ENCODE measurements around the gene PMEL. TPM values are rescaled to one million over a fixed set of nuclear protein-coding genes. Genes with fewer than 3 reads are reported as not detected.
"Not testable (repeated sequence)": the region's sequence is repeated elsewhere in the genome, so short reads cannot be mapped to it uniquely, and the experiment has no call there.

The PMEL gene
- total and polyA plus RNA-seq, 8 donors, result 0.99 to 3.8 (median 2.6) TPM

DNA sequence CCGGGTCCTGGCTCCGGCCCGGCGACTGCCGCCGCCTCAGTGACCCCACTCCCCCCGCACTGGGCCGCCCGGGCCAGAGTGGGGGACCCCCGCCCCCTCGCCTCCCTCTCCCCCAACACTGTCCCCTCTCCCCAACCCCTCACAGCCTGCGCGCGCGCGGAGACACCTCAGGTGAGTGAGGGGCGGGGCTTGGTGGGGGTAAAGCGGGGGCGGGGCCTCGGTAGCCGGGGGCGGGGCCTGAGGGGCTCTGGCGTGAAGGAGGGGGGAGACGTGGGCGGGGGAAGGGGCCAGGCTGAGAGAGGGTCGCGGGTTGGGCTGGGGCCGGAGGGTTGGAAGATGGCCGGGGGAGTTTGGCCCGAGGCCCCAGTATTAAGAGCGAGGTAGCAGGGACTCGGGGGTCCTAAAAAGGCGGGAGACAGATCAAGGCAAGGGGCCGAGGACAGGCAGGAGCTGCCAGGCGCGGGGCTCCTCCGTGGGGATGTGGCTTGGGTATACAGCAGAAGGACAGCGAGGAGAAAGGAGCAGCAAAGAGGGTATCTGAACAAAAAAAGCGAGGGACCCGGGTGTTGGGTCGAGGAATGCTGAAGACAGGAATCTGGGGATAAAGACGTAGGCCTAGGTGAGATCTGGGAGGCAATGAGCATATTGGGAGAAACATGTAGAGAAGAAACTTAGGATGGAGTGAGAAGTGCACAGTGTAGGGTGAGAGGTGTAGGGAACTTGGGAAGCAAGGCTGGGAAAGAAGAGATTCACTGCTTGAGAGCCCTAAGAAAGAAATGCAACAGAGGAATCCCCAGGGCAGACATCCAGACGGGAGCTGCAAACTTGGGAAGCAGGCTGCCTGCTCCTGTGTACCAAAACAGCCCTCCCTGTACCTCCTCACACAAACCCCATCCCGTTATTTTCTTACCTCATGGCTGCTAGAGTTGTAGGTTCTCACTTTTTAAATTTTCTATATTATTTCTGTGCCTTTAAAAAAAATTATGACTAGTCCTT lies 42.0 kb upstream of the PMEL start:
- DNase-seq (peak; percentile 54 to 88 (median 62)), ATAC-seq (peak; percentile 92)
- H3K27ac ChIP-seq, result peak overlapping the region; percentile 78 to 83
- peak overlapping the region; percentile 70 to 72 for H3K4me3 ChIP-seq
- intact Hi-C loops (cut with DNase I), result no loop called here
- H3K4me1 ChIP-seq, result peaks cover 0 to 25% of the 10 kb centered on the region in 2 donors
- no peaks in the 10 kb centered on the region for H3K27me3 ChIP-seq
- TF ChIP-seq, protein P1, sequence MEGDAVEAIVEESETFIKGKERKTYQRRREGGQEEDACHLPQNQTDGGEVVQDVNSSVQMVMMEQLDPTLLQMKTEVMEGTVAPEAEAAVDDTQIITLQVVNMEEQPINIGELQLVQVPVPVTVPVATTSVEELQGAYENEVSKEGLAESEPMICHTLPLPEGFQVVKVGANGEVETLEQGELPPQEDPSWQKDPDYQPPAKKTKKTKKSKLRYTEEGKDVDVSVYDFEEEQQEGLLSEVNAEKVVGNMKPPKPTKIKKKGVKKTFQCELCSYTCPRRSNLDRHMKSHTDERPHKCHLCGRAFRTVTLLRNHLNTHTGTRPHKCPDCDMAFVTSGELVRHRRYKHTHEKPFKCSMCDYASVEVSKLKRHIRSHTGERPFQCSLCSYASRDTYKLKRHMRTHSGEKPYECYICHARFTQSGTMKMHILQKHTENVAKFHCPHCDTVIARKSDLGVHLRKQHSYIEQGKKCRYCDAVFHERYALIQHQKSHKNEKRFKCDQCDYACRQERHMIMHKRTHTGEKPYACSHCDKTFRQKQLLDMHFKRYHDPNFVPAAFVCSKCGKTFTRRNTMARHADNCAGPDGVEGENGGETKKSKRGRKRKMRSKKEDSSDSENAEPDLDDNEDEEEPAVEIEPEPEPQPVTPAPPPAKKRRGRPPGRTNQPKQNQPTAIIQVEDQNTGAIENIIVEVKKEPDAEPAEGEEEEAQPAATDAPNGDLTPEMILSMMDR (IDR thresholded peaks at IDR 0.05), result no peak
- H3K36me3 ChIP-seq, result peaks cover 0 to 20% of the 10 kb centered on the region in 2 donors
- H3K9me3 ChIP-seq, result no peaks in the 10 kb centered on the region

DNA sequence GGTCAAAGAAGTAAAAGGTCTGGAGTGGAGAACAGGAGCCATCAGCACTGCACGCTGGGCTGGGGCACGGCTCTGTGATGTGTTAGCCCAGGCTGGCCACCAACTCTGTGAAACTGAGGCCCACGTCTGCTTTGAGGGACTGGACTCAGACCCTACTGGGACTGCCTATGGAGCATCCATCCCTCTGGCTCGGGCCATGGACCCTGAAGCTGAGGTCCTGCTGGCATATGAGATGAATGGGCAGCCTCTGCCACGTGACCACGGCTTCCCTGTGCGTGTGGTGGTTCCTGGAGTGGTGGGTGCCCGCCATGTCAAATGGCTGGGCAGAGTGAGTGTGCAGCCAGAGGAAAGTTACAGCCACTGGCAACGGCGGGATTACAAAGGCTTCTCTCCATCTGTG lies 38.4 kb upstream of the PMEL start:
- no peak overlapping the region for H3K27ac ChIP-seq
- no peak for DNase-seq
- intact Hi-C loops (cut with DNase I), result no loop called here

DNA sequence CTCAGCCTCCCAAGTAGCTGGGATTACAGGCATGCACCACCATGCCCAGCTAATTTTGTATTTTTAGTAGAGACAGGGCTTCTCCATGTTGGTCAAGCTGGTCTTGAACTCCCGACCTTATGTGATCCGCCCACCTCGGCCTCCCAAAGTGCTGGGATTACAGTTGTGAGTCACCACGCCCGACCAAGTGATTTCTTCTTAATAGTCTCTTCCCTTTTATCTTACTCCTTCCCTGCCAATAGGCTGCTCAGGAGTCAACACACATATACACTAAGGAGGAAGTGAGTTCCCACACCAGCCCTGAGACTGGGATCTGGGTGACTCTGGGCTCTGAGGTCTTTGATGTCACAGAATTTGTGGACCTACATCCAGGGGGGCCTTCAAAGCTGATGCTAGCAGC lies 37.5 kb upstream of the PMEL start:
- peaks cover 0 to 29% of the 10 kb centered on the region in 2 donors for H3K4me1 ChIP-seq
- H3K9me3 ChIP-seq; H3K4me3 ChIP-seq; intact Hi-C loops (cut with DNase I); DNase-seq; H3K27ac ChIP-seq; ATAC-seq; H3K27me3 ChIP-seq: not testable (repeated sequence)
- peaks cover 0 to 35% of the 10 kb centered on the region in 2 donors for H3K36me3 ChIP-seq

More for the DNA sequence above, 38.4 kb upstream of the PMEL start:
- Histone ChIP-seq H3K4me1 (peaks cover 0 to 25% of the 10 kb centered on the region in 2 donors), H3K27me3 (no peaks in the 10 kb centered on the region), H3K4me3 (no peak overlapping the region), H3K9me3 (no peaks in the 10 kb centered on the region), H3K36me3 (peaks cover 0 to 35% of the 10 kb centered on the region in 2 donors)
- ATAC-seq, result no peak
- TF ChIP-seq, protein P1 (IDR thresholded peaks at IDR 0.05), result no peak

DNA sequence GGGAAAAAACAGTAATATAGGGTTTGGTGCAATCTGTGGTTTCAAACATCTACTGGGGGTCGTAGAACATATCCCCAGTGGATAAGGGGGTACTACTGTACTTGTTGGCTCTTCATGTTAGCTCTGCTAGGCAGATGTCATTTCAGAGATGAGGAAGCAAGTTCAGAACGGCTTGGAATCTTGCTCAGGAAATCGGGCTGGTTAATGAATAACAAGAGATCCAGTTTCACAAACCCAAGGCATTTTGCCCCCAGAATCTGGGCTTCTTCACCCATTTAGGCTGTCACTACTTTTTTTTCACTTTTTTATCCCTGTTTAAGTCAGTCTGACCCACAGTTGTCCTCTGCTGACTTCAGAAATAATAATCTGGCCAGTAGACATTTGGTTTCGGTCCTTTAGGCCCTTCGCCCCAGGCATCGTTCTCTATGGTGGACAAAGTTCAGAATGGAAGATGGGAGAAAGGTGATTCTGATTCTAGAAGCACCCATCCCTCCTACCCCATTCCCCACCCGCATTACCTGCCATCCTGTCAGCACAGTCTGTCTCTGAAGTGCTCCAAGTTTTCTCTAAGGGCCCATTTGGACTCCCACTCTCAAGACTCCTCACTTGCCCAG lies 35.8 kb upstream of the PMEL start:
- no peaks in the 10 kb centered on the region for H3K27me3 ChIP-seq
- peaks cover 0 to 35% of the 10 kb centered on the region in 2 donors for H3K36me3 ChIP-seq
- peaks cover 0 to 30% of the 10 kb centered on the region in 2 donors for H3K4me1 ChIP-seq
- no peaks in the 10 kb centered on the region for H3K9me3 ChIP-seq
- H3K4me3 ChIP-seq, result no peak overlapping the region
- DNase-seq, result no peak
- no peak for ATAC-seq
- no peak overlapping the region for H3K27ac ChIP-seq
- TF ChIP-seq, protein P1 (IDR thresholded peaks at IDR 0.05), result no peak
- intact Hi-C loops (cut with DNase I), result no loop called here

DNA sequence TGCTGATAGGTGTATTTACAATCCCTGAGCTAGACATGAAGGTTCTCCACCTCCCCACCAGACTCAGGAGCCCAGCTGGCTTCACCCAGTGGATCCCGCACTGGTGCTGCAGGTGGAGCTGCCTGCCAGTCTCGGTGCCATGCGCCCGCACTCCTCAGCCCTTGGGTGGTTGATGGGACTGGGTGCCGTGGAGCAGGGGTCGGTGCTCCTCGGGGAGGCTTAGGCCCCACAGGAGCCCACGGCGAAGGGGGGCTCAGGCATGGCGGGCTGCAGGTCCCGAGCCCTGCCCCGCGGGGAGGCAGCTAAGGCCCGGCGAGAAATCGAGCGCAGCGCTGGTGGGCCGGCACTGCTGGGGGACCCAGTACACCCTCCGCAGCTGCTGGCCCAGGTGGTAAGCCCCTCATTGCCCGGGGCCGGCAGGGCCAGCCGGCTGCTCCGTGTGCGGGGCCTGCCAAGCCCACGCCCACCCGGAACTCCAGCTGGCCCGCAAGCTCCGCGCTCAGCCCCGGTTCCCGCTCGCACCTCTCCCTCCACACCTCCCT lies 34.2 kb upstream of the PMEL start:
- DNase-seq; H3K9me3 ChIP-seq; intact Hi-C loops (cut with DNase I): not testable (repeated sequence)

DNA sequence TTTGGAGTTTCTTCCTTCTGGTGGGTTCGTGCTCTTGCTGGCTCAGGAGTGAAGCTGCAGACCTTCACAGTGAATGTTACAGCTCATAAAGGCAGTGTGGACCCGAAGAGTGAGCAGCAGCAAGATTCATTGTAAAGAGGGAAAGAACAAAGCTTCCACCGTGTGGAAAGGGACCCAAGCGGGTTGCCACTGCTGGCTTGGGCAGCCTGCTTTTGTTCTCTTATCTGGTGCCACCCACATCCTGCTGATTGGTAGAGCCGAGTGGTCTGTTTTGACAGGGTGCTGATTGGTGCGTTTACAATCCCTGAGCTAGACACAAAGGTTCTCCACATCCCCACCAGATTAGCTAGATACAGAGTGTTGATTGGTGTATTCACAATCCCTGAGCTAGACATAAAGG lies 33.7 kb upstream of the PMEL start:
- H3K4me3 ChIP-seq; H3K27ac ChIP-seq; ATAC-seq; H3K27me3 ChIP-seq; DNase-seq; intact Hi-C loops (cut with DNase I); H3K9me3 ChIP-seq: not testable (repeated sequence)
- H3K4me1 ChIP-seq, result peaks cover 3 to 26% of the 10 kb centered on the region in 2 donors
- H3K36me3 ChIP-seq, result peaks cover 0 to 40% of the 10 kb centered on the region in 2 donors

More for the DNA sequence above, 34.2 kb upstream of the PMEL start:
- H3K27me3 ChIP-seq, H3K27ac ChIP-seq, ATAC-seq, H3K4me3 ChIP-seq: not testable (repeated sequence)
- Histone ChIP-seq H3K36me3 (peaks cover 0 to 38% of the 10 kb centered on the region in 2 donors), H3K4me1 (peaks cover 3 to 26% of the 10 kb centered on the region in 2 donors)
